HepG2 (cell line): ENCODE measurements around the gene BBS12.

Experiments used
- CTCF ChIP-seq: sonication (generic); formaldehyde crosslinking; IDR thresholded peaks from 2 replicates; pipeline ENCODE4 v1.5.0; 2020; ENCODE audit warnings: mild to moderate bottlenecking, missing genetic modification reagents, moderate library complexity
- FOXJ3 ChIP-seq: sonication (generic); formaldehyde crosslinking; IDR thresholded peaks from 2 replicates; pipeline ENCODE4 v1.4.0; 2020; ENCODE audit warnings: missing genetic modification reagents, mild to moderate bottlenecking, borderline replicate concordance
- HDAC2 ChIP-seq: sonication (generic); formaldehyde crosslinking; IDR thresholded peaks from 2 replicates; pipeline ENCODE4 v1.4.0; 2020; ENCODE audit warnings: missing genetic modification reagents
- JUND ChIP-seq: sonication (generic); formaldehyde crosslinking; IDR thresholded peaks from 2 replicates; pipeline ENCODE4 v1.8.0; 2022; ENCODE audit warnings: mild to moderate bottlenecking, missing genetic modification reagents
- RAD51 ChIP-seq: fragments of 450-650 bp; IDR thresholded peaks from 2 replicates; pipeline ENCODE4 v1.6.1; 2016; ENCODE audit warnings: borderline replicate concordance
- TF ChIP-seq, protein P1 (sequence below): sonication (generic); formaldehyde crosslinking; IDR thresholded peaks from 2 replicates; pipeline ENCODE4 v1.4.0; 2020; ENCODE audit warnings: missing genetic modification reagents, borderline replicate concordance

- TF ChIP-seq CTCF (CRISPR knock-in tag): no peak
- TF ChIP-seq HDAC2 (CRISPR knock-in tag): no peak
- TF ChIP-seq RAD51: no peak
- TF ChIP-seq JUND (CRISPR knock-in tag): no peak
- no peak for TF ChIP-seq FOXJ3 (CRISPR knock-in tag)
- TF ChIP-seq, protein P1, sequence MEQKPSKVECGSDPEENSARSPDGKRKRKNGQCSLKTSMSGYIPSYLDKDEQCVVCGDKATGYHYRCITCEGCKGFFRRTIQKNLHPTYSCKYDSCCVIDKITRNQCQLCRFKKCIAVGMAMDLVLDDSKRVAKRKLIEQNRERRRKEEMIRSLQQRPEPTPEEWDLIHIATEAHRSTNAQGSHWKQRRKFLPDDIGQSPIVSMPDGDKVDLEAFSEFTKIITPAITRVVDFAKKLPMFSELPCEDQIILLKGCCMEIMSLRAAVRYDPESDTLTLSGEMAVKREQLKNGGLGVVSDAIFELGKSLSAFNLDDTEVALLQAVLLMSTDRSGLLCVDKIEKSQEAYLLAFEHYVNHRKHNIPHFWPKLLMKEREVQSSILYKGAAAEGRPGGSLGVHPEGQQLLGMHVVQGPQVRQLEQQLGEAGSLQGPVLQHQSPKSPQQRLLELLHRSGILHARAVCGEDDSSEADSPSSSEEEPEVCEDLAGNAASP (CRISPR knock-in tag): no peak
These were observed 10.7 kb downstream of the BBS12 start for GRCh38 chr4:122742933-122743829.
